Activated T-cell treated with anti-CD3 and anti-CD28 coated beads, Interleukin-2, amount 50 U/mL, for 72 hours (primary cell): ENCODE results near the gene NPM1. TPM values are rescaled to one million over a fixed set of nuclear protein-coding genes. Genes with fewer than 3 reads are reported as not detected.
A peak's percentile ranks its signal among the peaks of the same experiment; 100 is the strongest.

Experiments
- ATAC-seq, 2 donors: fragments of 150-1000 bp; cut with Tn5 transposase; replicated peaks in 1 of 2; 2 replicates each; pipeline ENCODE4 v1.10.0; 2021; ENCODE audit warnings: moderate library complexity in 2 of 2, mild to moderate bottlenecking in 1 of 2
- DNase-seq, 2 donors: peaks; one replicate each; pipeline ENCODE4 v3.0.0; 2021 to 2022; ENCODE audit warnings: mixed read lengths in 1 of 2
- H3K27ac Mint-ChIP-seq: one replicate; pipeline ENCODE4 v1.8.0; 2022; ENCODE audit warnings: mild to moderate bottlenecking, moderate library complexity, mixed read lengths
- H3K27me3 Mint-ChIP-seq: one replicate; pipeline ENCODE4 v1.8.0; 2022; ENCODE audit warnings: low read depth, mixed read lengths
- H3K36me3 Mint-ChIP-seq, 2 donors: one replicate each; pipeline ENCODE4 v1.8.0; 2022; ENCODE audit warnings: mixed read lengths in 2 of 2, mild to moderate bottlenecking in 1 of 2; ENCODE audit not compliant: insufficient read depth in 2 of 2
- H3K4me1 Mint-ChIP-seq: one replicate; pipeline ENCODE4 v1.8.0; 2022; ENCODE audit warnings: low read depth, mixed read lengths
- H3K4me3 Mint-ChIP-seq, 2 donors: one replicate each; pipeline ENCODE4 v1.8.0; 2022; ENCODE audit warnings: mild to moderate bottlenecking in 2 of 2, mixed read lengths in 2 of 2, moderate library complexity in 2 of 2
- H3K9me3 Mint-ChIP-seq, 2 donors: one replicate each; pipeline ENCODE4 v1.8.0; 2022; ENCODE audit warnings: mixed read lengths in 2 of 2
- total RNA-seq, 2 donors: library from RNA; stranded (reverse); gene quantifications; one replicate each; pipeline ENCODE4 v1.2.3, GENCODE V29; 2022

The NPM1 gene
- total RNA-seq, 2 donors from 2014 or later, result 2,044 to 2,227 TPM

DNA sequence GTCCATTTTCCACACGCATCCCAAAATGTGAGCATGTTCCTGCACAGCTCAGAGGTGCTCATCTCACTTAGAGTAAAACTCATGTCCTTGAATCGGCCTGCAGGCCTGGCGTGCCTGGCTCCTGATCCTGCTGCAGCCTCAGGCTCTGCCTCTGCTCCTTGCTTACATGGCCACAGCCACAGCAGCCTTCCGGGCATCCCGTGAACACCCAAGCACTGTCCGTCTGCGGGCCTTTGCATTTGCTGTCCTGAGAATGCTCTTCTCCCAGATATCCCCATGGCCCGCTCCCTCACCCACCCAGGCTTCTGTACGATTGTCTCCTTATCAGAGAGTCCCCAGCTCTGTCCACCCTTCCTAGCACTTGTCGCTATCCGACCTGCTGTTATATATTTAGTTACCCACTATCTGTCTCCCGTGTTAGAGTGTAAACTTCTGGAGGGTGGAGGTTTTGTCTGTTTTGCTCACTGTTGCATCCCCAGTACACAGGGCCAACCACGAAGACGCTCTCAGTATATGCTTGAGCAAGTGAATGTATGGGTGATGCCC is 53.7 kb downstream of the NPM1 start:
- Mint-ChIP-seq H3K27me3 (no peaks in the 10 kb centered on the region), H3K27ac (no peak overlapping the region), H3K4me3 (no peak overlapping the region), H3K36me3 (no peaks in the 10 kb centered on the region), H3K4me1 (no peaks in the 10 kb centered on the region), H3K9me3 (no peaks in the 10 kb centered on the region)
- DNase-seq (no peak), ATAC-seq (no peak)

DNA sequence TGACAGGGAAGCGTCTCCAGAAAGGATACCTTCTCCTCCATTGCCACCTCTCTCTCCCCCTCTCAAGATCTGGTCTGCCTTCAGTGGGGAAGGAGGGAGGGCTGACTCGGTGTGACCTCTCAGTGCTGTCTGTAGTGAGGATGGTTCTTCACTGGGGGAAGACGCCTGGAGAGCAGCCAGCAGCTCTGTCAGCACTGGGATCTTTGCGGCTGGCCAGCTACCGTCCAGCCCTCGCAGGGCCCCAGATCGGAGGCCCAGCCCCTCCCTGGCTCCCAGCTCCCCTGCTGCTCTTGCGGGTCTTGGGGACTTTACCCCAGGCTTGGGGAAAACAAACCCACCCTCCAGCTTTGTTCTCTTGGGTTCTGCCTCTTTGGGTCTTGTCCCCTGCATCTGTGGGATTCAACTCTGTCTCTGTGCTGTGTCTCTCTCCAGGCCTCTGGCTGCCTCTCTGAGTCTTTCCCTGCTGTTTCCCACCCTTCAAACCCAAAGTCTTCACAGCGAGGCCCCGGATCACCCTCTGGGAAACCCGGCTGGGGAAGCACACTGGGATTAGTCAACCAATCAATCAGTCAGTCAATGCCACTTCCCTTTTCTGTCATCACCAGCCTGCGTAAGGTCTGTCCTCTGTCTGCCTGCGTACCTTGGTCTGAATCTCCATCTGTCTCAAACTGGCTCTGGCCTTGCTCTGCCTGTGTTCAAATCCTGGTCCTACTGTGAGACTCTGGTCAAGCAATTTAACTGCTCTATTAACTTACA is 54.8 kb downstream of the NPM1 start:
- DNase-seq, result no peak
- Mint-ChIP-seq H3K9me3 (no peaks in the 10 kb centered on the region), H3K4me3 (no peak overlapping the region), H3K27me3 (no peaks in the 10 kb centered on the region), H3K27ac (no peak overlapping the region), H3K36me3 (no peaks in the 10 kb centered on the region), H3K4me1 (no peaks in the 10 kb centered on the region)
- no peak for ATAC-seq

DNA sequence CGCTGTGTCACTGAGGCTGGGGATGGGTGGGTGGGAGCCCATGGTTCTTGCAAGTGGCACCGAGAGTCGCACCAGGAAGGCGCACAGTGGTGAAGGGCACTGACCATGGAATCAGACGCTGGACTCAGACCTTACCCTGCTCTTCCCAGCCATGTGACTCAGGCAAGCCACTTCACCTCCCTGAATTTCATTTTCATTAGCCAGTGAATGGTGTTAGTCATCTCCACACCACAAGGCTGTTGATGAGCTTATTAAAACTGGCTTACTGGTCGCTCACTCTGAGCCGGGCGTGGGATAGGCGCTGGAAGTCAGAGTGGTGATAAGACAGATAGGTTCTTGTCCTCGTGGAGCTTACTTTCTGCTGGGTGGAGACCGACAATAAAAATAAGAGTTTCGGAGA is 56.9 kb downstream of the NPM1 start:
- H3K4me3 Mint-ChIP-seq, result no peak overlapping the region
- no peaks in the 10 kb centered on the region for H3K4me1 Mint-ChIP-seq
- no peak for DNase-seq
- H3K9me3 Mint-ChIP-seq, result no peaks in the 10 kb centered on the region
- no peak for ATAC-seq
- H3K27ac Mint-ChIP-seq, result no peak overlapping the region
- peaks cover 19% of the 10 kb centered on the region for H3K27me3 Mint-ChIP-seq
- H3K36me3 Mint-ChIP-seq, result no peaks in the 10 kb centered on the region

DNA sequence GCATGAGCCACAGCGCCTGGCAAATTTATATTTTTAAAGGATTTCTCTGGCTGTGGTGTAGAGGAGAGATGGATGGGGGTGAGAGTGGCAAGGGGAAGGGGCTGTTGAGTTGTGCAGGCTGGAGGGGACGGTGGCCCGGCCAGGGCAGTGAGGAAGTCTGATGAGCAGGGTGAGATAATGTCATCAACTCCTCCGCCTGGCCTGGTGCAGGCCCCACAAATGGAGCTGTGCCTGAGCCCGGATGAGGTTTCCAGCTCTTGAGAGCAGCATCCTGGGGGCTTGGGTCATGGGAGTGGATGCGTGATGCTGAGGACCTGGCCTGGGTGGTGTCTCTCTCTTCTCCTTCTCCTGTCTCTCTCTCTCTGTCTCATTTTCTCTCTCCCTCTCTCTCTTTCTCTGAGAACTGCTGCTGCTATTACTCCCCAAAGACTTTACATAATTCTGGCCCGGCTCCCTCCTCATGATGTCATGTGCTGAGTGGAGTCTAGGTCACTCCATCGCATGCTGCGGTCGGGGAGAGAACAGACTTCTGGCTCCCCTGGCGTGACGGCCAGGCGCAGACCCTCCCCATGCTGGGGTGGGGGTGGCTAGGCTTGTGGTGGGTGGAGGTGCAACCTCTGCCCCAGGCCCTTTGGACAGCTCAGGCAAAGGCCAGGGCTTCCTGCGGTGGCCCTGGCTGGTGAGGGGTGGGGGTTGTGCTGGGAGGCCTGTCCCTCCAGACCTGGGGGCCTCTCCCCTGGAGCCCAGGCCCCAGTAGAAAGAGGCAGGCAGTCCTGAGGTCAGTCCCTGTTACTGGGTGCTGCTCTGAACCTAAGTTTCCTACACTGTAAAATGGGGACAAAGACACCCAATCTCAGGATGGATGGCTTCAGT is 58.2 kb downstream of the NPM1 start:
- Mint-ChIP-seq H3K27ac (no peak overlapping the region), H3K36me3 (no peaks in the 10 kb centered on the region), H3K4me3 (no peak overlapping the region), H3K27me3 (peaks cover 27% of the 10 kb centered on the region), H3K4me1 (no peaks in the 10 kb centered on the region), H3K9me3 (no peaks in the 10 kb centered on the region)
- ATAC-seq (no peak), DNase-seq (no peak)

DNA sequence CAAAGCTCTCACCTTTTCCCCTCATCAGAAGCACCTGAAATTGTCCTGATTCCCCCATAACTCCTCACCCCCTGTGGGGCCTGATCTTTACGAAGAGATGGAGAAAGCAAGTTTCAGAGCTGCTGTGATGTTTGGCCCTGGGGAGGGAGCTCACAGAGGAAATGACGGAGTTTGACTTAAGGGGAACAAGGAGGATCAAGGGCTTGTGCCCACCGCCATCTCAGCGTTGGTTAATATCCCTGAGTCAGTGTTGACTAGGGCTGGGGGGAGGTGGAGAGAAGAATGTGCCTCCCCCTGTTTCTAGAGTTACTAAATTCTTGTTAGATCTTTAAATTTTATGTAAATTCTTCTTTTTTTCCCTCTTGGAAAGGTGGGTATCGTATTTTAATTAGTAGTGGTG is 59.6 kb downstream of the NPM1 start:
- Mint-ChIP-seq H3K9me3 (no peaks in the 10 kb centered on the region), H3K4me1 (peaks cover 6% of the 10 kb centered on the region), H3K27me3 (peaks cover 39% of the 10 kb centered on the region), H3K4me3 (no peak overlapping the region), H3K36me3 (no peaks in the 10 kb centered on the region), H3K27ac (no peak overlapping the region)
- ATAC-seq (no peak), DNase-seq (no peak)

DNA sequence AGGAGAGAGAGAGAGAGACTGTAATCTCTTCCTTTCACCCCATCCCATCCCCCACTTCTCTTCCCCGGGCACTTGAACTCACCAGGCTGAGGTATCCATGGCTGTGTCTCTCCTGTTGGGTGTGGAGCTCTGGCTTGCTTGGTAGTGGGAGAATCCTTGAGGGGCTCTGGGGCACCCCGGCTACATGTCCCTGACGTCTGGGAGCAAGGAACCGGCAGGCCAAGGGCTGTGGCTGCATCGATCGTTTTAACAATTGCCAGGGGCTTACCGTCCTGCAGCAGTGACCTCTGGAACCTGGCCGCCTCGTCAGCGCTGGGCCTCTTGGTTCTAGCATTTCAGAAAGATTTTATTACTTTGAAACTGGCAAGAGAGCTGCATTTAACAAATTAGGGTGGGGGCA is 61.8 kb downstream of the NPM1 start:
- no peak for ATAC-seq
- Mint-ChIP-seq H3K4me3 (no peak overlapping the region), H3K27me3 (peaks cover 61% of the 10 kb centered on the region), H3K4me1 (peaks cover 6% of the 10 kb centered on the region), H3K36me3 (no peaks in the 10 kb centered on the region), H3K27ac (no peak overlapping the region), H3K9me3 (no peaks in the 10 kb centered on the region)
- no peak for DNase-seq

DNA sequence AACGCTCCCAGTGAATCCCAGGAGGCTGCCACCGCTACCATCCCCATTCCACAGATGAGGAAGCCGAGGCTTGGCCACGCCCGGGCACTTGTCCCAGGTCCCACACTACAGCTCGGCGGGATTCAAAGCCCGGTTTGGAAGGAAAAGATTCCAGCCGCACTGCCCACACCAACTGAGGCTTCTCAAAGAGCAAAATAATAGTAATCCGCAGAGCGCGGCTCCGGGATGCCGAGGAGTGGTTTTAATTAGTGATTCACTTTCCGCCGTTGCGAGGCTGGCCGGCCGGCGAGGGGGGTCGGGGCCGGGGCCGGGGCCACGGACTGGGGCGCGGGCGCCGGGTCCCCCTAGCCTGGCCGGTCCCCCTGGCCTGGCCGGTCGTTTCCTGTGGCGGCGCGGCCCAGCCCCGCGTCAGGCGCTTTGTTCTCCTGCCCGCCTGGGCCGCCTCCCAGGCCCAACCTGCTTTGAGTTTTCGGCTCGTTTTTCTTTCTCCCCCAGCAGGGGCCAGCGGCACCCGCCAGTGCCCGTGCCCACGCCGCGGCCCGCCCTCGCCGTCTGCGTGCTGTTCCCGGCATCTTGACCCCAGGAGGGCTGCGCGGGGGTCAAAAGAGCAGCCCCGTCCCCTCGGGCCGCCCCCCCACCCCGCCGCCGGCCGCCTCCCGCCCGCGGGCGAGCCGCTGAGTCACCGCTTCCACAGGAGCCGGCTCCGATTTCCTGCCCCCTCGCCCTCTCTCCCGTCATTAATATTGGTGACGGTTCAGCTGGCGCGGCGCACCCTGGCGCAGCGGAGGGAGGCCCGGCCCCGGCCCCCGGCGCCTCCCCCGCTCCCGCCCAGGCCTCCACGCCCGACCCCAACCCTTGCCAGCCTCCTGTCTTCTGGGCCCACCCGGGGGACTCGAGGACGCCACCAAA is 63.0 kb downstream of the NPM1 start:
- no peaks in the 10 kb centered on the region for H3K9me3 Mint-ChIP-seq
- no peak overlapping the region for H3K27ac Mint-ChIP-seq
- DNase-seq (peak; percentile 15 to 22), ATAC-seq (peak in 1 of 2 donors; percentile 58)
- no peaks in the 10 kb centered on the region for H3K36me3 Mint-ChIP-seq
- H3K4me3 Mint-ChIP-seq, result peak overlapping the region; percentile 42 to 79
- peaks cover 68% of the 10 kb centered on the region for H3K27me3 Mint-ChIP-seq
- H3K4me1 Mint-ChIP-seq, result peaks cover 6% of the 10 kb centered on the region

DNA sequence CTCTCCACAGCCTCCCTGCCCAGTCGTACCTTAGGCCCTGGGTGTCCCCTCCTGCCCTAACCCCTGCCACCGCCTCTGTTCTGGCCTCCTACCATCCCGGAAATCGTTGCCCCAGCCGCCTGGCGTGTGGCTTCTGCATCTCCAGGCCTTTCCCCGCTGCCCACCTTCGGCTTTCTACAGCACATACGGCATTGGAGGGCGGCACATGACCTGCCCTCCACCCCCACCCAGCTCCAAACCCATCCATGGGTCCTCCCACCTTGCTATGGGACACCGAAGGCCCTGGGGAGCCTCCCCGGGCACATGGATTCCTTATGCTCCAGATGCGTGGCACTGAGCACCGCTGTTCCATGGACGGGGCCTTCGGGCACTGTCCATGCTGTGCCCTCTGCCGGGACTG is 63.8 kb downstream of the NPM1 start:
- no peaks in the 10 kb centered on the region for H3K36me3 Mint-ChIP-seq
- peak overlapping the region; percentile 31 to 79 for H3K4me3 Mint-ChIP-seq
- DNase-seq (no peak), ATAC-seq (no peak)
- peaks cover 6% of the 10 kb centered on the region for H3K4me1 Mint-ChIP-seq
- peaks cover 71% of the 10 kb centered on the region for H3K27me3 Mint-ChIP-seq
- H3K9me3 Mint-ChIP-seq, result no peaks in the 10 kb centered on the region
- no peak overlapping the region for H3K27ac Mint-ChIP-seq

DNA sequence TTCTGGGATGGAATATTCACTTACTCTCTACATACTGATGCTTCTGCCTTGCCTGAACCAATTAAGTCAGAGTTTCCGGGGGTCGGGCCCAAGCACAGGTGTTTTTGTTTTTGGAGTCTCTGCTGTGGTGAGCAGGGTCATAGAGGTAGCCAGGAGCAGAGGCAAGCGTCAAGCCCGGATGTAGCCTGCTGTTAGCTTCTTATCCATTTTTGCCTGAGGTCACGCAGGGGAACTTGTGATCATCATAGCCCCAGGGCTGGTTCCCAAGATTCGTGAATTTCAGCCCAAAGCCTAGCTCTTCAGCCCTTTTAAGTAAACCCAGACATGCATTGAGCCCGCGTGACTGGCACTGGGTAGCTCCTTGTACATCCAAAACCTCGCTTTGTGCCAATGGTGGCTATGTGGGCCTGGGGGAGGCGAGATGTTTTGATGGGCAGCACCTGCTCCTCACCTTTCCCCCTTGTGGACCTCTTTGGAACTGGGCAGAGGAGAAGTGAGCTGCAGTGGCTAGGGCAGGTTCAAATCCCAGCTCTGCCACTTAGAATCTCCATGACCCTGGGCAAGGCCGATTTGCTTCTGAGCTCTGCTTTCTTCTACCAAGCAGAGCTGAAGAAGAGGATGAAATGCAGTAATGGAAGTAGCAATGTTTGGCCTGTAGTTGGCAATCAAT is 65.5 kb downstream of the NPM1 start:
- Mint-ChIP-seq H3K27ac (no peak overlapping the region), H3K4me1 (peaks cover 6% of the 10 kb centered on the region), H3K36me3 (no peaks in the 10 kb centered on the region), H3K4me3 (no peak overlapping the region), H3K9me3 (no peaks in the 10 kb centered on the region), H3K27me3 (peaks cover 65% of the 10 kb centered on the region)
- no peak for DNase-seq
- ATAC-seq, result no peak

DNA sequence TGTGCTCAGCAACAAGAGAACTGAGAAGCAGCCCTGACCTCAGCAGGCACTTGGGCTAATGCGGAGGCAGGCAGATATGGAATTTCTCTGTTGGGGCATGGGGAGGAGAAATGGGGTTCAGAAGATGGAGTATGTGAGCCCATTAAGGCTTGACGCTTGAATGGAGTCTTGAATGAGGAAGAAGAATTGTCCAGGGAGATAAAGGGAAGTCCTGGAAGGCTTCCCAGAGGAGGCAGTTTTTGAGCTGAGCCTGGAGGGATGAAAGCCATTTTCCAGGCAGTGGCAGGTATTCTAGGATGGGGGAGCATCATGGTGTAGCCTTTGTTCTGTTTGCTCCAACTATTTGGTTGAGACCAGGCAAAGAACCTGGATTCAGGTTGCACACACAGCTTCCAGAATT is 66.3 kb downstream of the NPM1 start:
- ATAC-seq (no peak), DNase-seq (no peak)
- peaks cover 6% of the 10 kb centered on the region for H3K4me1 Mint-ChIP-seq
- no peak overlapping the region for H3K27ac Mint-ChIP-seq
- no peaks in the 10 kb centered on the region for H3K9me3 Mint-ChIP-seq
- peaks cover 57% of the 10 kb centered on the region for H3K27me3 Mint-ChIP-seq
- no peaks in the 10 kb centered on the region for H3K36me3 Mint-ChIP-seq
- H3K4me3 Mint-ChIP-seq, result no peak overlapping the region

DNA sequence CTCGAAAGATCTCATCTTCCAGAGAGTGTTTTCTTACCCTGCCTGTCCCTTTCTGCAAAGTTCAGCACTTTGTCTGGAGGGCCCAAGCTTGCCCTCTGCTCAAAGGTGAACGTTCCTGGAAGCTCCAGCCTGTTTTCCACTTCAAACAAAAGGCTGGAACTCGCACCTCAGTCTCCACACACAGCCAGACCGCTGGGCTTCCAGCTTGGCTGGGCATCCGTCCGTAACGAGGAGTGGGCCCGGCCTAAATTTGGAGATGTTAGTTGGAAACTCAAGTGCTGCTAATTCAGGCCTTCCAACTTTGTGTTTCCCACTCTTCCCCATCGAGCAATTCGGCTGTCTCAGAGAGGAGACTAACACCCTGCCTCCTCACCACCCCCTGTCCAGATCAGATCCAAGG is 66.9 kb downstream of the NPM1 start:
- Mint-ChIP-seq H3K36me3 (no peaks in the 10 kb centered on the region), H3K4me3 (no peak overlapping the region), H3K9me3 (no peaks in the 10 kb centered on the region), H3K27ac (no peak overlapping the region), H3K4me1 (peaks cover 6% of the 10 kb centered on the region), H3K27me3 (peaks cover 56% of the 10 kb centered on the region)
- ATAC-seq (no peak), DNase-seq (no peak)

DNA sequence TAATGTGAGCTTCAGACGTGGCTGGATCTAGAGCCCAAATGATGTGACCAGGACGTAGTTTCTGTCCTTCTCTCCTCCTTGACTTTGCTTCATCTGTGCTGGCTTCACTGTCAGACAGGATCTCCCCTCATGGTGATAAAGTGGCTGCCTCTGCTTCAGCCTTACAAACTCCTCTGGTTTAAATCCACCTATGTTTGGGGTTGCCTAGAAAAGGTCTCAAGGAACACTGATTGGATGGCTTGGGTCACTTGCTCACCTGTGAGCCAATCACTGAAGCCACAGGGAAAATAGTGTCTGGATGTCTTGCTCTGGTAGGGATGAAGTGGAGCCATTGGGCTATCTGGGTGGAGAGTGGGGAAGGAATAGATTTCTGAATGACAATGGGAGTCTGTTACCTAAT is 67.9 kb downstream of the NPM1 start:
- ATAC-seq, result no peak
- H3K9me3 Mint-ChIP-seq, result no peaks in the 10 kb centered on the region
- no peaks in the 10 kb centered on the region for H3K36me3 Mint-ChIP-seq
- peaks cover 50% of the 10 kb centered on the region for H3K27me3 Mint-ChIP-seq
- H3K4me1 Mint-ChIP-seq, result peaks cover 6% of the 10 kb centered on the region
- DNase-seq, result no peak
- no peak overlapping the region for H3K27ac Mint-ChIP-seq
- no peak overlapping the region for H3K4me3 Mint-ChIP-seq
